Esophagus muscularis mucosa (tissue), 4 donors: ENCODE data around the gene ZNF652.

Experiments used
- EP300 ChIP-seq: sonication (generic); formaldehyde crosslinking; IDR thresholded peaks from one replicate; pipeline ENCODE4 v1.6.1; 2017; ENCODE audit warnings: antibody characterized with exemption
- POLR2A ChIP-seq: fragments of 450-650 bp; IDR thresholded peaks from one replicate; pipeline ENCODE4 v1.6.1; 2017; ENCODE audit warnings: antibody characterized with exemption, moderate library complexity, mild to moderate bottlenecking, low read depth
- POLR2AphosphoS5 ChIP-seq, 2 donors: sonication (generic); formaldehyde crosslinking; IDR thresholded peaks; one replicate each; pipeline ENCODE4 v1.6.1; 2017; ENCODE audit warnings: antibody characterized with exemption in 2 of 2
- TF ChIP-seq, protein P1 (sequence below), 3 experiments: fragments of 200-600 bp in 2 of 3; fragments of 450-650 bp in 1 of 3; sonication (generic) in 2 of 3; IDR thresholded peaks; one replicate each; pipeline ENCODE4 v1.5.1; 2017 to 2019; ENCODE audit warnings: antibody characterized with exemption in 3 of 3, mild to moderate bottlenecking in 2 of 3, moderate library complexity in 1 of 3

DNA sequence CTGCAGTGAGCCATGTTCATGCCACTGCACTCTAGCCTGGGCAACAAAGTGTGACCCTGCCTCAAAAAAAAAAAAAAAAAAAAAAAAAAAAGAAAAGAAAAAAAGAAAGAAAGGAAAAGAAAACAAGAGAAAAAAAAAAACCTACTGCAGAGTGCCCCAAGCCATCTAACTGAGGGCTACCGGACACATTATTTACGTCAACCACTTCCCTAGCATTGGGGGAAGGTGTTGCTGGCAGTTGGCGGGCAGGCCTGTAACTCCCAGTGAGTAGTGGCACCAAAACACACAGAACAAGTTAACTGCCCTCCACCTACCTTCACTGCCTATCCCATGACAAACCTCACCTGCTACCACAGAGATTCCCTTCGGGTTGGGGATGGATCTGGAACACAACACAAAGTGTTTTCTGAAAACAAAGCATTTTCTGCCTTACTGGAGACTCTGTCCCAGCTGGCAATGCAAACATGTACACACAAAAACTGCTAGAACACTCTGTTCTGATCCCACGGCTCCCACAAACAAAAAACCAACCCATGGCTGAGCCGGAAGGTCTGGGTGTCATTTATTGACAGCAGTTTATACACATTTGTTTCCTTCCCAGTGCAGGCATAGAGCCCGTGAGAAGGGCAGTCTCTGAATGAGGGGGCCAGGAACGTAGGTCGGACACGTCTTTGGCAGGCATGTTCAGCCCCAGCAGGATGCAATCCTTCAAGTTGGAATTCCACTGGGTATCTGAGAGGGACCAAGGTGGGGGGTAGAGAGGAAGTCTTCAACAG lies 41.7 kb upstream of the ZNF652 start:
- TF ChIP-seq, protein P1, sequence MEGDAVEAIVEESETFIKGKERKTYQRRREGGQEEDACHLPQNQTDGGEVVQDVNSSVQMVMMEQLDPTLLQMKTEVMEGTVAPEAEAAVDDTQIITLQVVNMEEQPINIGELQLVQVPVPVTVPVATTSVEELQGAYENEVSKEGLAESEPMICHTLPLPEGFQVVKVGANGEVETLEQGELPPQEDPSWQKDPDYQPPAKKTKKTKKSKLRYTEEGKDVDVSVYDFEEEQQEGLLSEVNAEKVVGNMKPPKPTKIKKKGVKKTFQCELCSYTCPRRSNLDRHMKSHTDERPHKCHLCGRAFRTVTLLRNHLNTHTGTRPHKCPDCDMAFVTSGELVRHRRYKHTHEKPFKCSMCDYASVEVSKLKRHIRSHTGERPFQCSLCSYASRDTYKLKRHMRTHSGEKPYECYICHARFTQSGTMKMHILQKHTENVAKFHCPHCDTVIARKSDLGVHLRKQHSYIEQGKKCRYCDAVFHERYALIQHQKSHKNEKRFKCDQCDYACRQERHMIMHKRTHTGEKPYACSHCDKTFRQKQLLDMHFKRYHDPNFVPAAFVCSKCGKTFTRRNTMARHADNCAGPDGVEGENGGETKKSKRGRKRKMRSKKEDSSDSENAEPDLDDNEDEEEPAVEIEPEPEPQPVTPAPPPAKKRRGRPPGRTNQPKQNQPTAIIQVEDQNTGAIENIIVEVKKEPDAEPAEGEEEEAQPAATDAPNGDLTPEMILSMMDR (IDR thresholded peaks at IDR 0.05), result no peak
- TF ChIP-seq POLR2AphosphoS5 (IDR thresholded peaks at IDR 0.05) (no peak), POLR2A (no peak), EP300 (no peak)
